Caco-2 (cell line): Measurements from ENCODE around the gene SERAC1. TPM values are rescaled to one million over a fixed set of nuclear protein-coding genes. Genes with fewer than 3 reads are reported as not detected.

Source experiments
- BruUV-seq: library from RNA; stranded (reverse); fragments of 400-500 nt; replicated peaks from 2 replicates; lab custom pipeline; 2021; lab: Mats Ljungman, UMichigan
- CTCF ChIA-PET: fragments of 300-600 bp; sonication (Branson Sonifier 250); formaldehyde crosslinking; loops from one replicate; lab custom pipeline; 2022; ENCODE audit warnings: antibody characterized with exemption; lab: Charles Lee
- POLR2A ChIA-PET: fragments of 300-600 bp; sonication (Branson Sonifier 250); formaldehyde crosslinking; loops from one replicate; lab custom pipeline; 2022; ENCODE audit warnings: antibody characterized with exemption; lab: Charles Lee
- DNase-seq, 2 experiments: peaks; one replicate each; pipeline versions ENCODE4 v3.0.0 to v3.0.0-alpha.2; 2020 to 2022
- H3K27me3 ChIP-seq: replicated peaks from 2 replicates; pipeline ENCODE4 v1.6.0; 2011; ENCODE audit warnings: low read length; ENCODE audit not compliant: control insufficient read depth, insufficient read depth
- H3K36me3 ChIP-seq: 2 replicates; pipeline ENCODE4 v1.5.1; 2011; ENCODE audit warnings: low read length; ENCODE audit not compliant: control insufficient read depth, insufficient read depth
- H3K4me1 ChIP-seq: fragments of 250-450 bp; sonication (Bioruptor Pico); 2 replicates; pipeline ENCODE4 v1.5.1; 2020; ENCODE audit warnings: mild to moderate bottlenecking
- H3K4me3 ChIP-seq: 2 replicates; pipeline ENCODE4 v1.5.1; 2011; ENCODE audit warnings: low read depth, mild to moderate bottlenecking, control low read depth, low read length
- H3K9me3 ChIP-seq: fragments of 250-450 bp; sonication (Bioruptor Pico); 2 replicates; pipeline ENCODE4 v1.5.1; 2020; ENCODE audit warnings: mild to moderate bottlenecking, moderate library complexity
- H3K27ac Mint-ChIP-seq: one replicate; pipeline ENCODE4 v1.8.0; 2022; ENCODE audit warnings: mixed read lengths; ENCODE audit not compliant: unreplicated experiment
- H3K27me3 Mint-ChIP-seq: one replicate; pipeline ENCODE4 v1.8.0; 2022; ENCODE audit warnings: mixed read lengths; ENCODE audit not compliant: insufficient read depth, unreplicated experiment
- H3K36me3 Mint-ChIP-seq: one replicate; pipeline ENCODE4 v1.8.0; 2022; ENCODE audit warnings: mild to moderate bottlenecking, mixed read lengths; ENCODE audit not compliant: insufficient read depth, unreplicated experiment
- H3K4me1 Mint-ChIP-seq: one replicate; pipeline ENCODE4 v1.8.0; 2022; ENCODE audit warnings: low read depth, mixed read lengths; ENCODE audit not compliant: unreplicated experiment
- H3K4me3 Mint-ChIP-seq: one replicate; pipeline ENCODE4 v1.8.0; 2022; ENCODE audit warnings: mild to moderate bottlenecking, moderate library complexity, mixed read lengths; ENCODE audit not compliant: unreplicated experiment
- H3K9me3 Mint-ChIP-seq: one replicate; pipeline ENCODE4 v1.8.0; 2022; ENCODE audit warnings: mixed read lengths; ENCODE audit not compliant: unreplicated experiment
- intact Hi-C: fragments of 100-400 bp; cut with micrococcal nuclease; formaldehyde crosslinking; loops from one replicate; pipeline ENCODE4 v1.10.0; 2022; ENCODE audit not compliant: unreplicated experiment
- total RNA-seq: library from RNA; stranded (reverse); gene quantifications from 2 replicates; pipeline ENCODE4 v1.2.3, GENCODE V29; 2022
- TF ChIP-seq, protein P1 (sequence below), 2 experiments: fragments of 200-600 bp in 1 of 2; IDR thresholded peaks; 1 replicate in 1 of 2; 2 replicates in 1 of 2; pipeline versions ENCODE4 v1.5.1 to v1.8.0; 2011 to 2022; ENCODE audit warnings: antibody characterized with exemption in 1 of 2, control low read depth in 1 of 2, inconsistent platforms in 1 of 2, low read depth in 1 of 2, low read length in 1 of 2, mild to moderate bottlenecking in 1 of 2, moderate library complexity in 1 of 2; ENCODE audit not compliant: insufficient read depth in 1 of 2, severe bottlenecking in 1 of 2, unreplicated experiment in 1 of 2

Gene SERAC1
- total RNA-seq, 1 experiment from 2014 or later: 7.4 TPM

DNA sequence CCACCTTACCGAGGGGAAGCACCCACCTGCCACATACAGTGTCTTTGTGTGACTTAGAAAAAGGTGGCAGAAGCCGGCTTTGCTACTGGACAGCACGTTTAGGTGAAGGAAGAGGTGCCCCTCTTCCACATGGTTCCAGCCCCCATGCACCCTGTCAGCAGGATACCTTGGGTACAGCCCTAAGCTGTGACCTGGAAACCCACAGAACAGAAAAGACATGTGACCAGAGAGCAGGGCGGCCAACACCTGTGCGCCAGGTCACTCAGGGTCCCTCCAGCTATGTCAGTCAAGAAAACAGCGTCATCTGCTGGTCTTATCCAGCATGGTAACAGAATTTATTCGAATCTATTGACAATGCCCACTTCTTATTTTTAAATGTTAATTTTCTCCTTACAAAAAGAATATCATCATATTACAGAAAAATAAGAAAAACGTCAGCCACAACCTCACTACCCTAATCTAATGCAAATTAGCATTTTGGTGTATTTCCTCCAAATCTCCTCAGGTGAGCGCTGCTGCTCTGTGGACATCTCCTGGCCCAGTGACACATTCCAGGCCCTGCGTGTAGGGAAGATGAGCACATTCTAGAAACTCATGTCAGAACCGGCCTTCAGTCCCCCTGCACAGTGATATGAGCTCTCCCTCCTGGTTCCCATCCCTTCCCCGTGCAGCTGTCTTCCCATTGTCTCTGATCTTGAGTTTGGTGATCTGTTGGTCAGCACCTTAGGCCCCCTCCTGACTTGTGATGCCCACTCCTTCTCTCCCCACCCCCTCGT, 37.3 kb upstream of the SERAC1 start:
- intact Hi-C loops: loop anchor here (10.0 kb wide), 1 partner anchor 61 kb away; no protein-coding TSS in a partner anchor
- no TSS peak for BruUV-seq
- TF ChIP-seq, protein P1, sequence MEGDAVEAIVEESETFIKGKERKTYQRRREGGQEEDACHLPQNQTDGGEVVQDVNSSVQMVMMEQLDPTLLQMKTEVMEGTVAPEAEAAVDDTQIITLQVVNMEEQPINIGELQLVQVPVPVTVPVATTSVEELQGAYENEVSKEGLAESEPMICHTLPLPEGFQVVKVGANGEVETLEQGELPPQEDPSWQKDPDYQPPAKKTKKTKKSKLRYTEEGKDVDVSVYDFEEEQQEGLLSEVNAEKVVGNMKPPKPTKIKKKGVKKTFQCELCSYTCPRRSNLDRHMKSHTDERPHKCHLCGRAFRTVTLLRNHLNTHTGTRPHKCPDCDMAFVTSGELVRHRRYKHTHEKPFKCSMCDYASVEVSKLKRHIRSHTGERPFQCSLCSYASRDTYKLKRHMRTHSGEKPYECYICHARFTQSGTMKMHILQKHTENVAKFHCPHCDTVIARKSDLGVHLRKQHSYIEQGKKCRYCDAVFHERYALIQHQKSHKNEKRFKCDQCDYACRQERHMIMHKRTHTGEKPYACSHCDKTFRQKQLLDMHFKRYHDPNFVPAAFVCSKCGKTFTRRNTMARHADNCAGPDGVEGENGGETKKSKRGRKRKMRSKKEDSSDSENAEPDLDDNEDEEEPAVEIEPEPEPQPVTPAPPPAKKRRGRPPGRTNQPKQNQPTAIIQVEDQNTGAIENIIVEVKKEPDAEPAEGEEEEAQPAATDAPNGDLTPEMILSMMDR (IDR thresholded peaks at IDR 0.05; ENCODE audit: insufficient read depth in 1 of 2, low read depth in 1 of 2, low read length in 1 of 2, severe bottlenecking in 1 of 2, unreplicated experiment in 1 of 2): peak; percentile 56 to 57

DNA sequence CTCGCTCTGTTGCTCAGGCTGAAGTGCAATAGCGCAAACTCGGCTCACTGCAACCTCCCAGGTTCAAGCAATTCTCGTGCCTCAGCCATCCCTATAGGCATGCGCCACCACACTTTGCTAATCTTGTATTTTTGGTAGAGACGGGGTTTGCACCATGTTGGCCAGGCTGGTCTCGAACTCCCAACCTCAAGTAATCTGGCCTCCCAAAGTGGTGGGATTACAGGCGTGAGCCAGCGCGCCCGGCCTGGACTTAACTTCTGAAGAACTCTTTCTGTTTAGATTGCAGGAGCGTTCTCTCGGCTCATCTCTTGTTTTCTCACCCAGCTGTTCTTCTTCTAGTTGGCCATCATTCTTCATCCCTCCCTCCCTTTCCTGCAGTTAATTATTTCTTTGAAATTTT, 30.4 kb upstream of the SERAC1 start:
- intact Hi-C loops: no loop called here
- ChIA-PET CTCF (no interaction called here), POLR2A (no interaction called here)
- BruUV-seq: no TSS peak
- no peaks in the 10 kb centered on the region for H3K36me3 Mint-ChIP-seq
- Histone ChIP-seq H3K27me3 (no peaks in the 10 kb centered on the region), H3K36me3 (no peaks in the 10 kb centered on the region), H3K9me3 (no peaks in the 10 kb centered on the region), H3K4me3 (no peak overlapping the region), H3K4me1 (no peaks in the 10 kb centered on the region)
- H3K4me1 Mint-ChIP-seq: no peaks in the 10 kb centered on the region
- TF ChIP-seq, protein P1 (IDR thresholded peaks at IDR 0.05; ENCODE audit: insufficient read depth in 1 of 2, low read depth in 1 of 2, low read length in 1 of 2, severe bottlenecking in 1 of 2, unreplicated experiment in 1 of 2): no peak
- H3K27ac Mint-ChIP-seq: no peak overlapping the region
- no peak overlapping the region for H3K4me3 Mint-ChIP-seq
- no peak for DNase-seq
- H3K27me3 Mint-ChIP-seq: no peaks in the 10 kb centered on the region
- H3K9me3 Mint-ChIP-seq: no peaks in the 10 kb centered on the region

More for the DNA sequence above, 37.3 kb upstream of the SERAC1 start:
- H3K27ac Mint-ChIP-seq: no peak overlapping the region
- H3K4me3 ChIP-seq: no peak overlapping the region
- H3K27me3 Mint-ChIP-seq: no peaks in the 10 kb centered on the region
- peak in 1 of 2 experiments; percentile 29 for DNase-seq
- no peaks in the 10 kb centered on the region for H3K4me1 Mint-ChIP-seq
- no peaks in the 10 kb centered on the region for H3K4me1 ChIP-seq
- H3K9me3 Mint-ChIP-seq: no peaks in the 10 kb centered on the region
- H3K36me3 ChIP-seq: no peaks in the 10 kb centered on the region
- no peaks in the 10 kb centered on the region for H3K27me3 ChIP-seq
- no peak overlapping the region for H3K4me3 Mint-ChIP-seq
- H3K9me3 ChIP-seq: no peaks in the 10 kb centered on the region
- ChIA-PET POLR2A (no interaction called here), CTCF (interaction anchor here (0.7 kb wide), 1 partner anchor 17 kb away, joined by 3 read pairs; no protein-coding TSS in a partner anchor)
- no peaks in the 10 kb centered on the region for H3K36me3 Mint-ChIP-seq

DNA sequence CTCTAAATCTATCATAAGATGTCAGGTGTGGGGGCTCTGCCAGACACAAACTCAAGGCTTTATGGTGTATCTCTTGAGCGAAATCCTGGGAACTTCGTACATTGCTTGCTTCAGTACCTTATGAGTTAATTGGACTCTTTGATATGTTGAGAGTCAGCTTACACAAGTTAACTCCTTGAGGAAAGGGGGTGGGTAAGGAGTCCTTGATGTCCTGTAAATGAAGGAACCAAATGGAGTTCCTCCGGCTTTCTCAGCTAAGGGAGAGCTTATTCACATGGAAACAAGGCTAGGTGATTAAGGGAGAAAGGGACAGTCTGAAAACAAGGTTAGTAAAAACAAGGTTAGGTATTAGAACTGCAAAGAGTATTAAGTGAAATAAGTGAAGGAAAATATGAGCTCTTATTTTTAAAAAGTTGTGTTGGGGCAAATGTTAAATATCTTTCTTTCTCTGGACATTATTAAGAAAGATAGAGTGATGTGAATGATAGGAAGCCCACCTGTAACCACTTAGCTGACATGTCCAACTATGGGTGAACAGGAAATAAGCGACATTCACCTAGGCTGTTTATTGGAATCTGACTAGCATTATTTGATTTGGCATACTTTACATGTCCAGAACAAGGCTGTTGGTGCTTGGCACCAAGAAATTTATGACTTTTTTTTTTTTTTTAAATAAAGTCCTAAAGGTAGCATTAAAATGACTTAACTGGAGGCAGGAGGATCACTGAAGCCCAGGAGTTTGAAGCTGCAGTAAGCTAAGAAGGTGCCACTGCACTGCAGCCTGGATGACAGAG, 26.6 kb upstream of the SERAC1 start:
- H3K27ac Mint-ChIP-seq: no peak overlapping the region
- DNase-seq: no peak
- TF ChIP-seq, protein P1 (IDR thresholded peaks at IDR 0.05; ENCODE audit: insufficient read depth in 1 of 2, low read depth in 1 of 2, low read length in 1 of 2, severe bottlenecking in 1 of 2, unreplicated experiment in 1 of 2): no peak
- ChIA-PET POLR2A (no interaction called here), CTCF (interaction anchor here (0.7 kb wide), 1 partner anchor 1988 kb away, joined by 3 read pairs; no protein-coding TSS in a partner anchor)
- Histone ChIP-seq H3K27me3 (no peaks in the 10 kb centered on the region), H3K9me3 (no peaks in the 10 kb centered on the region), H3K4me1 (no peaks in the 10 kb centered on the region), H3K36me3 (0 out of 2 replicates have a peak, but pooled peaks cover 1% of the 10 kb centered on the region), H3K4me3 (no peak overlapping the region)
- no TSS peak for BruUV-seq
- intact Hi-C loops: no loop called here
- no peak overlapping the region for H3K4me3 Mint-ChIP-seq
- H3K9me3 Mint-ChIP-seq: no peaks in the 10 kb centered on the region
- no peaks in the 10 kb centered on the region for H3K27me3 Mint-ChIP-seq
- H3K4me1 Mint-ChIP-seq: no peaks in the 10 kb centered on the region
- no peaks in the 10 kb centered on the region for H3K36me3 Mint-ChIP-seq
